Measurements from ENCODE around the gene PCDH9. TPM values are rescaled to one million over a fixed set of nuclear protein-coding genes. Genes with fewer than 3 reads are reported as not detected.

PCDH9 gene
- total and polyA plus RNA-seq, 10 of the 15 experiments (the other 5 are each of a cell fraction or from before 2014, with no cell fraction given) = 0.02 to 2.3 (median 0.05) TPM; not detected in 1

- intact Hi-C loops (cut with micrococcal nuclease; ENCODE audit: unreplicated experiment) = no loop called here
- no peaks in the 10 kb centered on the region for H4K20me1 ChIP-seq (ENCODE audit: control insufficient read depth, insufficient read depth)
- no peaks in the 10 kb centered on the region for H3K27me3 ChIP-seq (replicated peaks in 1 of 2; ENCODE audit: control insufficient read depth in 2 of 2, insufficient read depth in 2 of 2, low read length in 1 of 2)
- H3K4me3 ChIP-seq = no peak overlapping the region
- DNase-seq (ENCODE audit: low read depth, low spot score) = no peak
- no peak overlapping the region for H2AFZ ChIP-seq (ENCODE audit: control insufficient read depth, low read depth, low read length)
- CTCF ChIA-PET = interaction anchor here (1.0 to 1.1 kb wide), 2 partner anchors 11 to 12 kb away, joined by 3 read pairs; no protein-coding TSS in a partner anchor
- H3K9me3 ChIP-seq (replicated peaks; ENCODE audit: control insufficient read depth, insufficient read depth, low read length) = no peaks in the 10 kb centered on the region
- FAIRE-seq = no peak
- in situ Hi-C loops (cut with MboI) = no loop called here
- H3K9ac ChIP-seq (ENCODE audit: control insufficient read depth, insufficient read depth, low read length) = no peak overlapping the region
- H3K79me2 ChIP-seq (ENCODE audit: control insufficient read depth, insufficient read depth, low read length) = no peaks in the 10 kb centered on the region
- POLR2A ChIA-PET = interaction anchor here (1.2 kb wide), 1 partner anchor 12 kb away, joined by 5 read pairs; no protein-coding TSS in a partner anchor
- SMC1A ChIA-PET (ENCODE audit: uncharacterized antibody, unreplicated experiment) = interaction anchor here (1.0 kb wide), 1 partner anchor 37 kb away, joined by 3 read pairs; no protein-coding TSS in a partner anchor
- H3K4me2 ChIP-seq (ENCODE audit: control insufficient read depth, insufficient read depth) = no peak overlapping the region
- RAD21 ChIA-PET (ENCODE audit: unreplicated experiment) = no interaction called here
- H3K4me1 ChIP-seq (ENCODE audit: control insufficient read depth, insufficient read depth, low read length) = no peaks in the 10 kb centered on the region
- no peaks in the 10 kb centered on the region for H3K36me3 ChIP-seq (ENCODE audit: control insufficient read depth in 2 of 2, insufficient read depth in 2 of 2, low read length in 1 of 2)
- ATAC-seq = no peak
- no TSS peak for BruUV-seq (replicated peaks)
- WGBS (ENCODE audit: insufficient coverage, insufficient replicate concordance, low lambda C conversion rate, missing lambda C conversion rate) = 0% methylated on average over 2 of the region's 2 CpGs
- TF ChIP-seq RFX5 (IDR thresholded peaks at IDR 0.05; ENCODE audit: low read depth, low read length) = no peak
- TF ChIP-seq ASH2L (IDR thresholded peaks at IDR 0.05; ENCODE audit: borderline replicate concordance, low read depth) = no peak
- TF ChIP-seq RUNX3 (IDR thresholded peaks at IDR 0.05; ENCODE audit: low read length) = no peak
- TF ChIP-seq NFYA (IDR thresholded peaks at IDR 0.05; ENCODE audit: borderline replicate concordance, low read depth, low read length) = no peak
- no peak for TF ChIP-seq MAX (IDR thresholded peaks at IDR 0.05; ENCODE audit: low read depth, low read length)
- TF ChIP-seq ELK1 (IDR thresholded peaks at IDR 0.05; ENCODE audit: low read depth, low read length) = no peak
- no peak for TF ChIP-seq EED (IDR thresholded peaks at IDR 0.05; ENCODE audit: low read depth)
- no peak for TF ChIP-seq TAF1 (IDR thresholded peaks at IDR 0.05; ENCODE audit: borderline replicate concordance, low read depth, low read length)
- TF ChIP-seq NR2F1 (conservative IDR thresholded peaks at IDR 0.05) = no peak
- TF ChIP-seq TBL1XR1 (IDR thresholded peaks at IDR 0.05; ENCODE audit: low read depth, low read length) = no peak
- TF ChIP-seq MTA3 (IDR thresholded peaks at IDR 0.05; ENCODE audit: borderline replicate concordance, low read length) = no peak
- no peak overlapping the region for H3K27ac ChIP-seq (ENCODE audit: control insufficient read depth, insufficient read depth)
These were observed 574.2 kb downstream of the PCDH9 start for GRCh38 chr13:66655847-66656454.
